ENCODE measurements around the gene ACYP2. TPM values are rescaled to one million over a fixed set of nuclear protein-coding genes. Genes with fewer than 3 reads are reported as not detected.
A peak's percentile ranks its signal among the peaks of the same experiment; 100 is the strongest.
"Not testable (repeated sequence)": the region's sequence is repeated elsewhere in the genome, so short reads cannot be mapped to it uniquely, and the experiment has no call there.

The ACYP2 gene
- total and polyA plus RNA-seq, 5 donors, result 47.1 to 122 (median 64.9) TPM

DNA sequence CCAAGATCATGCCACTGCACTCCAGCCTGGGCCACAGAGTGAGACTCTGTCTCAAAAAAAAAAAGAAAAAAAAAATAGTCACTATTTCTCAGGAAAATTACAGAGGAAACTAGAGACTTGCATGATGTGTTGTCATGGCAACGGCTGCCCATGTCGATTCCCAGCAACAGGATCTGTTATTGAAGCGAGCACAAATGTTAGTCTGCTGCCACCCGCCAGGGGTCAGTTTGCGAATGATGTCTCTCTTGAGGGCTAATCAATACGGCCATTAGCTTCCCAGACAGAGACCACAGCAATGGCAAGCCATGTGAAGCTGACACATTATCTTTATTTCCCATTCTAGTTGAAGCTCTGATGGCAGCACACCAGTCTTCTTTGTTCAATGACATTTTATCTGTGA, 32.4 kb upstream of the ACYP2 start:
- no peak overlapping the region for H3K4me3 ChIP-seq (ENCODE audit: low read length)
- no peak overlapping the region for H3K27ac ChIP-seq (ENCODE audit: low read length)
- H3K4me1 ChIP-seq (ENCODE audit: control insufficient read depth, insufficient read depth, low read length), result no peaks in the 10 kb centered on the region
- no peak for ATAC-seq
- 88% methylated on average over 6 of the region's 6 CpGs for WGBS
- DNase-seq, result no peak
- H3K9me3 ChIP-seq (ENCODE audit: control insufficient read depth, low read length), result no peaks in the 10 kb centered on the region
- no peaks in the 10 kb centered on the region for H3K27me3 ChIP-seq (ENCODE audit: control insufficient read depth, insufficient read depth)
- intact Hi-C loops (cut with DNase I), result no loop called here

DNA sequence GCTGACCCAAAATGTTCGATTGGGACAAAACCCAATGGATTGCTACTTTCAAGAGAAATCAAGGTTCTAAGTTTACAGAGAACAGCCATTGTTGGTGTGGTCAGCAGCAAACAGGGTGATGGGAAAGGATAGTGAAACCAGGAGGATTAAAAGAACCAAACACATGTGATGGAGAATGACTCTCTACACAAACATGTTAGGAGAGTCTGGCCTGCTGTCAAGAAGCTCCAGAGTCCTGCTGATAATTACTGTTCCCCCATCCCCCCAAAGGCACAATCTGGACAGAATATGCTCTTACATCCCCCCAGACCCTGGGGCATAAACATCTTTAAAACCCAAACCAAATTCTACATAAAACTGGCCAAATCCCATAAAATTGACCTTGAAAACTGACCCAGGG, 32.0 kb upstream of the ACYP2 start:
- ATAC-seq, result no peak
- Histone ChIP-seq H3K4me3 (ENCODE audit: low read length) (no peak overlapping the region), H3K27me3 (ENCODE audit: control insufficient read depth, insufficient read depth) (no peaks in the 10 kb centered on the region), H3K9me3 (ENCODE audit: control insufficient read depth, low read length) (no peaks in the 10 kb centered on the region), H3K27ac (ENCODE audit: low read length) (no peak overlapping the region), H3K4me1 (ENCODE audit: control insufficient read depth, insufficient read depth, low read length) (peaks cover 4% of the 10 kb centered on the region)
- intact Hi-C loops (cut with DNase I), result no loop called here
- no peak for DNase-seq
- WGBS, result 75% methylated on average over 1 of the region's 1 CpG

DNA sequence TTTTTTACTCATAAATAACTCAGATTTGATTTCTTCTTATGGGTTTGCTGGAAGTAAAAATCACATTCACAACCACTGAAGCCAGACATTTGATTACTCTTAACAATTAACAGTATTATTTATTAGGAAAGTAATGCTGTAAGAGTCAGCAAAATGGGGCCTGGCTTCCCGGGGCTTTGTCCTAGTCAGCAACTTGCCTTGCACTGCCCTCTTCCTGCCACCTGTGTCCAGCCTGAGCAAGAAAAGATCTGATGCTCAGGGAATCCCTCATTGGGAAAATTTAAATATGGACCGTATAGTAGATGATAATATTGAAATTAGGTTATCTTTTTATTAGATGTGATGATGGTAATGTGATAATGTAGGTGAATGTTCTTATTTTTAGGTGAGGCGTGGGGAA, 30.8 kb upstream of the ACYP2 start:
- ATAC-seq (peak; percentile 32 to 54), DNase-seq (no peak)
- WGBS, result 65% methylated on average over 3 of the region's 3 CpGs
- H3K27me3 ChIP-seq (ENCODE audit: control insufficient read depth, insufficient read depth), result no peaks in the 10 kb centered on the region
- peaks cover 4% of the 10 kb centered on the region for H3K4me1 ChIP-seq (ENCODE audit: control insufficient read depth, insufficient read depth, low read length)
- H3K27ac ChIP-seq (ENCODE audit: low read length), result no peak overlapping the region
- intact Hi-C loops (cut with DNase I), result no loop called here
- H3K9me3 ChIP-seq (ENCODE audit: control insufficient read depth, low read length), result no peaks in the 10 kb centered on the region
- no peak overlapping the region for H3K4me3 ChIP-seq (ENCODE audit: low read length)

DNA sequence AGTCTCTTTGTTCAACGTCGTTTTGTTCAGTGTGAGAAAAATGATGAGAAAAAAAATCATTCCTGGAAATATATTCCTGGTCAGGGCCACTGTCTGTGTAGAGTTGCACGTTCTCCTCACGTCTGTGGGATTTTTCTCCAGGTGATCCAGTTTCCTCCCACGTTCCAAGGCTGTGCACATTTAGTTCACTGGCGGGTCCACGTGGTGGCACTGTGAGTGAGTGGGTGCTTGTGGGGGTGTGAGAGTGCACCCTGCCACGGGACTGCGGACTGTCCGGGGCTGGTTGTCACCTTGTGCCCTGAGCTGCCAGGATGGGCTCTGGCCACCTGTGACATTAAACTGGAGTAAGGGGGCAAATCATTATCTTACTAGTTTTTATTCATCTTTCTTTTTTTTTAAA, 30.3 kb upstream of the ACYP2 start:
- intact Hi-C loops (cut with DNase I), result no loop called here
- Histone ChIP-seq H3K4me3 (ENCODE audit: low read length) (no peak overlapping the region), H3K27ac (ENCODE audit: low read length) (no peak overlapping the region), H3K9me3 (ENCODE audit: control insufficient read depth, low read length) (no peaks in the 10 kb centered on the region), H3K27me3 (ENCODE audit: control insufficient read depth, insufficient read depth) (no peaks in the 10 kb centered on the region), H3K4me1 (ENCODE audit: control insufficient read depth, insufficient read depth, low read length) (peaks cover 4% of the 10 kb centered on the region)
- ATAC-seq (peak; percentile 34 to 39), DNase-seq (no peak)
- 79% methylated on average over 10 of the region's 10 CpGs for WGBS

DNA sequence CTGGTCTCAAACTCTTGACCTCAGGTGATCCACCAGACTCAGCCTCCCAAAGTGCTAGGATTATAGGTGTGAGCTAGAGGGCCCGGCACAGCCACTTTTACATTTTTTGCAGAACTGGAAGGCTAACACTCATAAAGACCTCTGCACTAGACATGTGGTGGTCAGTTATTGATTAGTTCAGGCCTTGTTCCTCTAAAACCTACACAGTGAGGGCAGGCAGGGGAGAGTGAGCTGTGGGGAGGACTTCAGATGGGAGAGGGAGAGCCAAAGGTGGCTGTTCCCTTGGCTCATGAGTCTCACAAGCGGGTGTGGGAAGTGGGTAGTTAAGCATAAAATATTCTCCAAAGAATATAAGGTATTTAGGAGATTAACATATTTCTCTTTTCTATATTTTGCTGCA, 29.3 kb upstream of the ACYP2 start:
- H3K4me1 ChIP-seq (ENCODE audit: control insufficient read depth, insufficient read depth, low read length), result peaks cover 4% of the 10 kb centered on the region
- 98% methylated on average over 2 of the region's 2 CpGs for WGBS
- H3K27ac ChIP-seq (ENCODE audit: low read length), result no peak overlapping the region
- no peak overlapping the region for H3K4me3 ChIP-seq (ENCODE audit: low read length)
- intact Hi-C loops (cut with DNase I), result no loop called here
- no peaks in the 10 kb centered on the region for H3K27me3 ChIP-seq (ENCODE audit: control insufficient read depth, insufficient read depth)
- H3K9me3 ChIP-seq (ENCODE audit: control insufficient read depth, low read length), result no peaks in the 10 kb centered on the region
- ATAC-seq (no peak), DNase-seq (no peak)

DNA sequence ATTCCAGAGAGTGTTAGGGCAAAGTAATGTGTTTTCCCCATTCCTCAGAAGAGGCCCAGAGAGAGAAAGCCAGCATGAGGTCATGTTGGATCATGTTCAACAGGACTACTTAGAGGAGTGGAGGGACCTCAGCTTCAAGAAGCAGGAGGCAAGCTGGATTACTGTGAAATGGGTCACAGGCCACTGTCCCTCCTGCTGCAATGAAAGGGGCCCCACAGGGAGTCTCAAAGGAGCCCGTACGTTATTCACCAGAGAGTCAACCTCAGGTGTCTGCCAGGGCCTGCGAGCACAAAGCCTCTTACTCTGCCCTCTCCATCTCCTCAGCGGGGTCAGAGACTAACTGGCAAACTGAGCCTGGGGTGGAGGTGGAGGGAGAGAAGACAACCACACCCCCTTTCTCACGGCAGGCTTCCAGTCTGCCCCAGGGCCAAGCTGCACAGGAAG, 27.2 kb upstream of the ACYP2 start:
- Histone ChIP-seq H3K4me1 (ENCODE audit: control insufficient read depth, insufficient read depth, low read length) (peaks cover 4% of the 10 kb centered on the region), H3K9me3 (ENCODE audit: control insufficient read depth, low read length) (no peaks in the 10 kb centered on the region), H3K27ac (ENCODE audit: low read length) (no peak overlapping the region), H3K27me3 (ENCODE audit: control insufficient read depth, insufficient read depth) (no peaks in the 10 kb centered on the region), H3K4me3 (ENCODE audit: low read length) (no peak overlapping the region)
- ATAC-seq (peak; percentile 44 to 69), DNase-seq (peak in 1 of 3 donors; percentile 19)
- 72% methylated on average over 5 of the region's 5 CpGs for WGBS
- intact Hi-C loops (cut with DNase I), result no loop called here

DNA sequence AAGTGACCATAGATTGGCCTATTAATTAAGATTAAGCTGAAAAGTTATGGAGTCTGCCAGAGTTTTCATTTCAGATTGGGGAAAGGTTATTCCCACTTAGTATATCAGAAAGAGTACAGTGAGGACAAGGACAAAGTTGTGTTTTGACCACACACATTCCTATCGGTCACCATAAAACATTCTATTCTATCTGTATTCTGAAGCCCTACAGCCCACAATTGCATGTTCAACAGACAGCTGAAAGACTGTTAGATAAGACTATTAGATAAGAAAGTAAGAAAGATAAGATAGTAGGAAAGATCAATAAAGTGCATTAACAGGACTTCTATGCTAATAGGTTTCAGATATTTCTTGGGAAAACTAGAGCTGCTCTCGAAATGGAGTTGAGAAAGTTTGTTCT, 26.7 kb upstream of the ACYP2 start:
- intact Hi-C loops (cut with DNase I), result no loop called here
- 74% methylated on average over 2 of the region's 2 CpGs for WGBS

DNA sequence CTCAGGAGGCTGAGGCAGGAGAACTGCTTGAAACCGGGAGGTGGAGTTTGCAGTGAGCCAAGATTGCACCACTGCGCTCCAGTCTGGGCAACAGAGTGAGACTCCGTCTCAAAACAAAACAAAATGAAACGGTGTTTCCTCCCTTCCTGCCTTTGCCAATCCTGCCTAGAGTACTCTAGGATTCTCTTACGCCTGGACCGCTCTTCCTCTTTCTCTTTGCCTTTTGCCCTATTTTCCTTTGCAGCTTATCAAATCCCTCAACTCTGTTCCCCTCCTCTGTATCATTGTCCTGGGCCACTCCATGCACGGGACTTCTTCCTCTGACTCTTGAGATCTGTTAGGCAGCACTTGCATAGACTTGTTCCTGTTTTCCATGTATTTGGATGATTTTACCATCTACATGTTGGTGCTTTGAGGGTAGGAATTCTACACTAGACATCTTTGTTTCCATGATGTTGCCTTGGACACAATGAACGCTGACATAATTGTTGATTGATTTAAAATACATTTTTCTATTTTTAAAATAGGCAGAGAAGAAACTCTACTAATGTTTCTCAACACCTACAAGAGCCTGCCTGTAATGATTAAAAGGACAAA, 24.8 kb upstream of the ACYP2 start:
- H3K4me3 ChIP-seq (ENCODE audit: low read length), result no peak overlapping the region
- H3K4me1 ChIP-seq (ENCODE audit: control insufficient read depth, insufficient read depth, low read length), result peaks cover 4% of the 10 kb centered on the region
- ATAC-seq (peak in 1 of 2 donors; percentile 75), DNase-seq (no peak)
- H3K27me3 ChIP-seq (ENCODE audit: control insufficient read depth, insufficient read depth), result no peaks in the 10 kb centered on the region
- no peak overlapping the region for H3K27ac ChIP-seq (ENCODE audit: low read length)
- intact Hi-C loops (cut with DNase I), result no loop called here
- WGBS, result 58% methylated on average over 8 of the region's 8 CpGs
- H3K9me3 ChIP-seq (ENCODE audit: control insufficient read depth, low read length), result no peaks in the 10 kb centered on the region

More for the DNA sequence above, 26.7 kb upstream of the ACYP2 start:
- ATAC-seq, result no peak
- no peaks in the 10 kb centered on the region for H3K27me3 ChIP-seq (ENCODE audit: control insufficient read depth, insufficient read depth)
- H3K4me1 ChIP-seq (ENCODE audit: control insufficient read depth, insufficient read depth, low read length), result peaks cover 4% of the 10 kb centered on the region
- H3K4me3 ChIP-seq (ENCODE audit: low read length), result no peak overlapping the region
- H3K9me3 ChIP-seq (ENCODE audit: control insufficient read depth, low read length), result no peaks in the 10 kb centered on the region
- H3K27ac ChIP-seq (ENCODE audit: low read length), result no peak overlapping the region
- no peak for DNase-seq

DNA sequence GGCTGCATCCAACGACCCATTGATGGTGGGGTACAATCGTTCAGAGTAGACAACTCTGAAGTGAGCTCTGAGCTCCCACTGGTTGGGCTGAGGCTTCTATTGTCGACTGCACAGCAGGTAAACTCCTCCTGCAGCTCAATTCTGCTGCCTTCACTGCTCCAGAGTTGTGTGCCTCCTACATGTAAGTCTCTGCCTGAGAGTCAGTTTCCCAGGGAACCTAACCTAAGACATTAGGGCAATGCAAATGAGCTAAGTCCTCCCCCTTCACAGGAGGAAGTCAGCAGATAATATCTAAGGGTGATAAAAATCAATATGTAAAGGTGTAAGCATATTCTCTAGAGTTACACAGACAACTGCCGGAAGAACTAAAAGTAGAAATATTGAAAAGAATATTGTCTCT, 22.5 kb upstream of the ACYP2 start:
- 70% methylated on average over 4 of the region's 4 CpGs for WGBS
- Histone ChIP-seq H3K4me1 (ENCODE audit: control insufficient read depth, insufficient read depth, low read length) (peaks cover 4% of the 10 kb centered on the region), H3K9me3 (ENCODE audit: control insufficient read depth, low read length) (no peaks in the 10 kb centered on the region), H3K27me3 (ENCODE audit: control insufficient read depth, insufficient read depth) (no peaks in the 10 kb centered on the region), H3K4me3 (ENCODE audit: low read length) (no peak overlapping the region), H3K27ac (ENCODE audit: low read length) (no peak overlapping the region)
- no peak for ATAC-seq
- intact Hi-C loops (cut with DNase I), result no loop called here
- no peak for DNase-seq

DNA sequence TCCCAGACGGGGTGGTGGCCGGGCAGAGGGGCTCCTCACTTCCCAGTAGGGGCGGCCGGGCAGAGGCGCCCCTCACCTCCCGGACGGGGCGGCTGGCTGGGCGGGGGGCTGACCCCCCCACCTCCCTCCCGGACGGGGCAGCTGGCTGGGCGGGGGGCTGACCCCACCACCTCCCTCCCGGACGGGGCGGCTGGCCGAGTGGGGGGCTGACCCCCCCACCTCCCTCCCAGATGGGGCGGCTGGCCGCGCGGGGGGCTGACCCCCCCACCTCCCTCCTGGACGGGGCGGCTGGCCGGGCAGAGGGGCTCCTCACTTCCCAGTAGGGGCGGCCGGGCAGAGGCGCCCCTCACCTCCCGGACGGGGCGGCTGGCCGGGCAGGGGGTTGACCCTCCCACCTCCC, 20.0 kb upstream of the ACYP2 start:
- H3K27me3 ChIP-seq (ENCODE audit: control insufficient read depth, insufficient read depth); H3K27ac ChIP-seq (ENCODE audit: low read length); DNase-seq; intact Hi-C loops (cut with DNase I); H3K4me1 ChIP-seq (ENCODE audit: control insufficient read depth, insufficient read depth, low read length); H3K9me3 ChIP-seq (ENCODE audit: control insufficient read depth, low read length); ATAC-seq; H3K4me3 ChIP-seq (ENCODE audit: low read length): not testable (repeated sequence)
- WGBS, result 92% methylated on average over 30 of the region's 30 CpGs

DNA sequence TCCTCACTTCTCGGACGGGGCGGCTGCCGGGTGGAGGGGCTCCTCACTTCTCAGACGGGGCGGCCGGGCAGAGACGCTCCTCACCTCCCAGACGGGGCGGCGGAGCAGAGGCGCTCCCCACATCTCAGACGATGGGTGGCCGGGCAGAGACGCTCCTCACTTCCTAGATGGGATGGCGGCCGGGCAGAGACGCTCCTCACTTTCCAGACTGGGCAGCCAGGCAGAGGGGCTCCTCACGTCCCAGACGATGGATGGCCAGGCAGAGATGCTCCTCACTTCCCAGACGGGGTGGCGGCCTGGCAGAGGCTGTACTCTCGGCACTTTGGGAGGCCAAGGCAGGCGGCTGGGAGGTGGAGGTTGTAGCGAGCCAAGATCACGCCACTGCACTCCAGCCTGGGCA, 19.3 kb upstream of the ACYP2 start:
- WGBS, result 95% methylated on average over 18 of the region's 26 CpGs
- H3K4me3 ChIP-seq (ENCODE audit: low read length); DNase-seq; H3K9me3 ChIP-seq (ENCODE audit: control insufficient read depth, low read length); H3K27me3 ChIP-seq (ENCODE audit: control insufficient read depth, insufficient read depth); H3K4me1 ChIP-seq (ENCODE audit: control insufficient read depth, insufficient read depth, low read length); intact Hi-C loops (cut with DNase I); H3K27ac ChIP-seq (ENCODE audit: low read length); ATAC-seq: not testable (repeated sequence)

DNA sequence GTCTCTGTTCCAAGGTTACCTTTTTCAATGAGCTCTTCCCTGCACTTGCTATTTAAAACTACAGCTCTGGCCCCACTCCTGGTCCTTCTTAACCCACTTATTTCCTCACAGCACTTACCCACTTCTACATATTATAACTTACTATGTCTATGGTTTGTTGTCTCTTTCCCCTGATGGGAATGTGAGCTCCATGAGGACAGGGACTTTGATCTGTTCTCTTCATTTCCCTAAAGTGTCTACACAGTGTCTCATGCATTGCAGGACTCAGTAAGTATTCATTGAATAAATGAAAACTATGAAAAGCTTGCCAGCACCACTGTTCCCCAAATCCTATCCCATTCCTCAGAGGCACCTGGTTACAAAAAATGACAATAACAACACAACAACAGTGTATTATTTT, 18.3 kb upstream of the ACYP2 start:
- peak in 1 of 2 donors; percentile 19 for ATAC-seq
- H3K27me3 ChIP-seq (ENCODE audit: control insufficient read depth, insufficient read depth), result no peaks in the 10 kb centered on the region
- intact Hi-C loops (cut with DNase I), result no loop called here
- no peak overlapping the region for H3K27ac ChIP-seq (ENCODE audit: low read length)
- H3K4me3 ChIP-seq (ENCODE audit: low read length), result no peak overlapping the region
- DNase-seq, result no peak
- no peaks in the 10 kb centered on the region for H3K4me1 ChIP-seq (ENCODE audit: control insufficient read depth, insufficient read depth, low read length)
- H3K9me3 ChIP-seq (ENCODE audit: control insufficient read depth, low read length), result no peaks in the 10 kb centered on the region

Measured in right cardiac atrium (tissue), 5 donors.